HG03342 (cell line): ENCODE measurements around the gene CD99.

Experiments
- ATAC-seq: cut with Tn5 transposase; IDR thresholded peaks from one replicate; pipeline ENCODE4 v1.9.1; 2021; ENCODE audit warnings: mild to moderate bottlenecking, moderate library complexity; ENCODE audit not compliant: unreplicated experiment

CD99 gene, protein sequence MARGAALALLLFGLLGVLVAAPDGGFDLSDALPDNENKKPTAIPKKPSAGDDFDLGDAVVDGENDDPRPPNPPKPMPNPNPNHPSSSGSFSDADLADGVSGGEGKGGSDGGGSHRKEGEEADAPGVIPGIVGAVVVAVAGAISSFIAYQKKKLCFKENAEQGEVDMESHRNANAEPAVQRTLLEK

GRCh38 chrX:2690856-2691542 is at the start of gene CD99:
TSS of gene CD99 (plus strand) at chrX:2691295. CDS start at chrX:2691361, 66 bp downstream.
- peak; percentile 81 for ATAC-seq

GRCh38 chrX:2642146-2642545 is 48.9 kb upstream of the CD99 start:
- no peak for ATAC-seq

DNA sequence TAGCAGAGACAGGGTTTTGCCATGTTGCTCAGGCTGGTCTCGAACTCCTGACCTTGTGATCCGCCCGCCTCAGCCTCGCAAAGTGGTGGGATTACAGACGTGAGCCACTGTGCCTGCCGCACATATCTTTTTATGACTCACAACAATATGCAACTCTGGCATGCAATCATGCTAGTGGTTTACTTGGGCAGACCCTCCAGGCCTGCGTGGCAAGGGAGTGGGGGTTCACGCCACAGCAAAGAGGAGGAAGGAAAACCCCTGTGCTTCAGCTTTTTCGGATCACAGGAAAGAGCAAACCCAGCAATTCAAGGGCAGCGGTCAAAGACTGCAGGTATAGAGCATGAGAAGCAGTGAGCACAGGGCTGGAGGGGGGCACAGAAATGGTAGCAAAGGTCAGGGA is 48.3 kb upstream of the CD99 start:
- ATAC-seq, result no peak

- no peak for ATAC-seq
These were observed 47.2 kb upstream of the CD99 start for GRCh38 chrX:2643880-2644279.

GRCh38 chrX:2645563-2645962 is 45.5 kb upstream of the CD99 start:
- ATAC-seq, result no peak

DNA sequence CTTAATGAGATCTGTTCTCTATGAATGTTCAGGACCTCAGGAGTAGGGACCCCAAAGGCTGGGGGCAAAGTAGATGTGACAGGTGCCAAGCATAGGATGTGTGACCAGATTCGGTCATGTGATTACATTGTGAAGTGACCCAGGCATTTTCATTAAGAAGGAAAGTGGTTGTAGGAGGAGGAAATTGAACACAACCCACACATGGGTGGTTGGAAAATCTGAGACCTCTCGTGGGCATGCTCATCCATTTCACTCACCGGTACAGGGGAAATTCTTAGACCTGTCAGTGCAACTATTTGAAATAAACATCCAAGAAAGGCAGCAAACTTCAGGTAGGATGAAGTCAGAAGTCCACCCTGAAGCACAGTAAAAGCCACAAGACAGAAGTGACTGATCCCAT is 43.5 kb upstream of the CD99 start:
- ATAC-seq, result no peak

DNA sequence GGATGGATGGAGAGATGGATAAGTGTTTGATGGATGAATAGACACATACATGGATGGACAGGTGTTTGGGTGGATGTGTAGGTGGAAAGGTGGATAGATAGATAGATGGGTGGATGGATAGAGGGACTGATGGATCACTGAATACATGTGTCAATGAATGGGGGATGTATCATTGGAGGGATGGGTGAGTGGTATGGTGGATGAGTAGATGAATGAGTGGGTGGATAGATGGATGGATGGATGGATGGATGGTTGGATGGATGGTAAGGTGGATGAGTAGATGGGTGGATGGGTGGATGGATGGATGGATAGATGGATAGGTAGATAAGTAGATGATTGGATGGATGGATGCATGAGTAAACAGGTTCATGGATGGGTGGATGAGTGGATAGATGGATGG is 41.1 kb upstream of the CD99 start:
- no peak for ATAC-seq

DNA sequence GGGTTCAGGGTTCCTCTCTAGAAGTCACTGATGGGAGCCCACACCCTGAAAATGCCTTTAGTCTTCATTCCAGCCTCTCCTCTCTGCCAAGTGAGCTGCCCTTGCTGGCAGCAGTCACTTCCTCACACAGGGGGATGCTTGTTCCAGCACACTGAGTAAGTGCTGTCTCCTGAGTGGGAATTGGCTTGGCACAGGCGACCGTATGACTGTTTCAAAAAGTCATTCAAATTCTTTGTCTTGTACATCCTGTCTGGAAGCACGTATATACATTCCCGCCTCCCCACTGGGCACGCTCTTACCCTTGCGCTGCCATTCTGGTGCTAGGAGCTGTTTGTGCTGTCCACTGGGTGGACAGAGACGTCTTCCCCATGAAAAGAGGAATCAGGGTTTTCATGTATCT is 40.2 kb upstream of the CD99 start:
- no peak for ATAC-seq

DNA sequence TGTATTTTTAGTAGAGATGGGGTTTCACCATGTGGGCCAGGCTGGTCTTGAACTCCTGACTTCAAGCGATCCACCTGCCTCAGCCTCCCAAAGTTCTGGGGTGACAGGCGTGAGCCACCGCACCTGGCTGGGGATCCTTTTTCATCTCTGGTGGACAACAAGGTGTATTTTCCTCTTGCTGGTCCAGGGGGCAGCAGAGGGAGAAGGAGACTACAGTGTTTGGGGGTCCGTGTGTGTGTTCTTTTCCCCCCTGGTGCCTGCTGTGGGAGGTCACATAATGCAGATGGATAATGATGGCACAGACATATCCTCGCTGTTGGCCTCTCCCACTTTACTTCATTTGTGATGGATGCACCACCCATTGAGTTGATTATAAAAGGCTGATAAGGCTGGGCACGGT is 39.0 kb upstream of the CD99 start:
- no peak for ATAC-seq

DNA sequence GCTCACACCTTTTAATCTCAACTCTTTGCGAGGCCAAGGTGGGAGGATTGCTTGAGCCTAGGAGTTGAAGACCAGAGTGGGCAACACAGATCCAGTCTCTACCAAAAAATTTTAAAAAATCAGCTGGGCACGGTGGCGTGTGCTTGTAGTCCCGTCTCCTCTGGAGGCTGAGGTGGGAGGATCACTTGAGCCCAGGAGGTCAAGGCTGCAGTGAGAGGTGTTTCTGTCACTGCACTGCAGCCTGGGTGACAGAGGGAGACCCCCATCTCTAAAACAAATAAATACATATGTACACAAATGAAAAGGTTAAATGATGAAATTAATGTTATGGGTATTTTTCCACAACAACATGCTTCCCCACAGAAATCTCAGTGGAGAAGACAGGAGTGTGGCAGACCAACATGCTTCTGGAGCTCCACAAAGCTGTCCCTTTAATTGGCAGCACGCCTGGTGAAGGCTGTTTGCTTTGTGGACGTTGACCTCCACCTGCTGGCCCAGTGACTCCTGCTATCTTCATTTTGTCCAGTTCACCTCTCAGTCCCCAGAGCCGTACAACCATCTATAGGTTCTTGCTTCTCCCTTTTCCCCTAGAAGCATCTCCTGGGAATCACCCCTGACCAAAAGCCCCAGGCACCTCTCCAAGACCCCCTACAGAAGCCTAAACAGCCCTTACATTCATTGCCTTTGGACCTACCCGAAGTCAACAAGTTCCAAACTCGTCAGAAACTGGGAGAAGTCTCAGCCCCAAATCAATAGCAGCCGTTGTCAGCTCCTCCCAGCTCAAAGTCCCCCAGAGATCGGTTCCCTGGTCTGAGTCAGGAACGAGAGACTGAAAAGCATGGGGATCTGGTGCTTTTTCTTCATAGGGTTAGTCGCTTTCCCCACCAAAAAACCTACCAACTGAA is 36.4 kb upstream of the CD99 start:
- ATAC-seq, result no peak

- no peak for ATAC-seq
These were observed 34.7 kb upstream of the CD99 start for GRCh38 chrX:2656257-2656836.

DNA sequence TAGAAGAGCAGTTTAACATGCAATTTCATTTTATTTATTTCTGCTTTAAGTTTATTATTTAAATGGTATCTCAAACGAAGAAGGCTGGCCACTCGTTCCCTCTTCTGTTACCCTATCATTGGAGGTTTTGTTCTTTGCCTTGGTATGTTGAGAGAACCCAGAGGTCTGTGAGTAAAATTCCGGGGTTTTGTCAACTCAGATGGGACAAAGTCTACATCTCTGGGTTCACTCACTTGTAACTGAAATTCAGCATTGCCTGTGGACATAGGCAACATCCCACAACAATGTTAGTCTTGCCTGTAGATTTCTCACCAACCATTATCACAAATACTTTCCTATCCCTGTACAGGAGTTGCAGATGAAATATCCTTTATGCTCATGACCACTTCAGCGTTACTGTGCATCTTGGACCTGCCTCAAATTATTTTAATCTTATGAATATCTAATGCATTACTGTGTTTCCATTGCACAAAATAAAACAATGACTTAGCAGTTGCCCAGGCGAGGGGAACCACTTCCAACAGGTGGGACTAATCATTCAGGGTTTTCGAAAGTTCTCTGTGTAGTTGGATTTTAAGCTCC is 33.5 kb upstream of the CD99 start:
- ATAC-seq, result no peak

DNA sequence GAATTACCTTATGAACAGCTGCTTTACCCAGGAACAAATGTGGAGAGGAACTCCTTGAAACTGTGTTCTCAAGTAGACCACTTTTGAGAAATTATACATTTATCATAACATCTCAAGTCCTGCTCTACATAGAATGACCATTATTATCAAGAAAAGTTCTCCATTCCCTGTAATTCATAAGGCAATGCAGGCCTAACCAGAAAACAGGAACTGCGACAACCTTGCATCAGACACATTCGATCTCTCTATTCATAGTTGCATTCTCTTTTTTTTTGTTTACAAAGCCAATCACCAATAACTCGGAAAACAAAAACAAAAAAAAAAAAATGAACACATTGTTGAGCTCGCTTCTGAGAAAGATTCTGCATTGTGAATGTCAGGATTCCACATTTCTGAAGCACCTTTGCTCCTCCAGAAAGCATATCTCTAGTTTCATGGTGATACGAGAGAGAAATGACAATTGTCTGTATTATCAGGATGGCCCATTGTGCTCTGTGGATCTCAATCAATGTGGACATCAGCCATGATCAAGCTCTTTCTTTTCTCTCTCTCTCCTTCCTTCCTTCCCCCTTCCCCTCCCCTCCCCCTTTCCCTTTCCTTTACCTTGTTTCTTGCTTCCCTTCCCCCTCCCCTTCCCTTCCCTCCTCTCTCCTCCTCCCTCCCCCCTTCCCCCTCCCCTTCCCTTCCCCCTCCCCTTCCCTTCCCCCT is 32.4 kb upstream of the CD99 start:
- no peak for ATAC-seq

DNA sequence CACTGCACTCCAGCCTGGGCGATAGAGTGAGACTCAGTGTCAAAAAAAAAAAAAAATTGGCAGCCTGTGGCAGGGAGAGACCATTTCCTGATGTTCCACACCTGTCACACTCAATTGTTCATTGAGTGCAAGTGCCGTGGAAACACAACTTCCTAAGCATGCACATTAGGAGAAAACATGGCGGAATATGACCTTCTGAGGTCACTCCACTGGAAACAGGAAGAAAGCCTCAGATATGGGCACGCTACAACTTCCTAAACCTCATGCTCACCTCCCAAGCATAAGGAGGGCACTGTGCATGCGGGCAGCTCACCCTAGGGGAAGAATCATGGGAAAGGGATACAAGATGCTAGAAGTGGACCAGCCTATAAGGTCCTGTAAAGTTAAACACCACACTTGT is 28.5 kb upstream of the CD99 start:
- ATAC-seq, result no peak

GRCh38 chrX:2664502-2664901 is 26.6 kb upstream of the CD99 start:
- ATAC-seq, result no peak

DNA sequence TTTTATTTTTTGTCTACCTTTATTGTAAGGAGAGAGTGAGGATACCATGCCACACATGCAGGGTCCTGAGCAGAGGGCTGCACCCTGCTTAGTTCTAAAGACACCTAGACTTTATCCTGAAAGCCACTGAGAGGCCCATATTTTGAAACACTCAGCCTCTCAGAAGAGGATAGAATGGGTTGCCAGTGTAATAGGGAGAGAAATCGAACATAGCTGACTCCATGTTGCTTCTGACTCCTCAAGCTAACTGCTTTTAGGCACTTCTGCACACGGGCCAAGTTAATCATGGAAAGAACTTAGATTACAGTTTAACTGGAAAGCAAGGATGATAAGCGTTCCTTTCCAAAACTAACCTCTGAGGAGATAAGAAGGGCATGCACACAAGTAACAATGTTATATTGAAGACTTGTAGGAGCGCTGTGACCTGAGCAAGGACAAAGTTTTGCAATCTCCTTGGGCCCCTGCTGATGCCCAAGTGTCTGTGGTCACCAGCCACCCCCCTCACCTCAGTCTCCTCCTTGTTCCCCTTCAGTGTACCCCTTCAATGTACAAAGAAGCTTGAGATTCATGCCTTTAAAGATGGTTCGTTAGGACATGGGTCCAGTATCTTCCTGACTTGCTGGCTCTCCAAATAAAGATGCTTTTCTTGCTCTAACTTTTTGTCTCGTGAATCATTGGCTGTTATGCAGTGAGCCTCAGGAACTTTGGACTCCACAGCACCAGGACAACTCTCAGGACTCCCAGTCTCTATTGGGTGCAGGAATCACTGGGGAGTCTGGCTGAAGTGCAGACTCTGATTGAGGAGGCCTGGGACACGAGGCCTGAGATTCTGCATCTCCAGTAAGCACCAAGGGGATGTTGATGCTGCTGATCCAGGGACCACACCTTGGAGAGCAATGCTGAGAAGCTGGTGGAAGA is 25.4 kb upstream of the CD99 start:
- no peak for ATAC-seq

- ATAC-seq, result no peak
These were observed 24.6 kb upstream of the CD99 start for GRCh38 chrX:2666491-2666890.

GRCh38 chrX:2670978-2671377 is 20.1 kb upstream of the CD99 start:
- no peak for ATAC-seq

- ATAC-seq, result no peak
These were observed 19.0 kb upstream of the CD99 start for GRCh38 chrX:2672084-2672483.

GRCh38 chrX:2673611-2674010 is 17.5 kb upstream of the CD99 start:
- ATAC-seq, result no peak
